ENCODE data around the gene MYMK. TPM values are rescaled to one million over a fixed set of nuclear protein-coding genes. Genes with fewer than 3 reads are reported as not detected.

The MYMK gene
- total and polyA plus RNA-seq, 2 of the 8 experiments (the other 6 are each of a cell fraction or from before 2014, with no cell fraction given) = not detected

- TF ChIP-seq, protein P1, sequence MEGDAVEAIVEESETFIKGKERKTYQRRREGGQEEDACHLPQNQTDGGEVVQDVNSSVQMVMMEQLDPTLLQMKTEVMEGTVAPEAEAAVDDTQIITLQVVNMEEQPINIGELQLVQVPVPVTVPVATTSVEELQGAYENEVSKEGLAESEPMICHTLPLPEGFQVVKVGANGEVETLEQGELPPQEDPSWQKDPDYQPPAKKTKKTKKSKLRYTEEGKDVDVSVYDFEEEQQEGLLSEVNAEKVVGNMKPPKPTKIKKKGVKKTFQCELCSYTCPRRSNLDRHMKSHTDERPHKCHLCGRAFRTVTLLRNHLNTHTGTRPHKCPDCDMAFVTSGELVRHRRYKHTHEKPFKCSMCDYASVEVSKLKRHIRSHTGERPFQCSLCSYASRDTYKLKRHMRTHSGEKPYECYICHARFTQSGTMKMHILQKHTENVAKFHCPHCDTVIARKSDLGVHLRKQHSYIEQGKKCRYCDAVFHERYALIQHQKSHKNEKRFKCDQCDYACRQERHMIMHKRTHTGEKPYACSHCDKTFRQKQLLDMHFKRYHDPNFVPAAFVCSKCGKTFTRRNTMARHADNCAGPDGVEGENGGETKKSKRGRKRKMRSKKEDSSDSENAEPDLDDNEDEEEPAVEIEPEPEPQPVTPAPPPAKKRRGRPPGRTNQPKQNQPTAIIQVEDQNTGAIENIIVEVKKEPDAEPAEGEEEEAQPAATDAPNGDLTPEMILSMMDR (IDR thresholded peaks at IDR 0.05; ENCODE audit: control extremely low read depth in 1 of 3, insufficient read depth in 1 of 3, low read depth in 1 of 3, low read length in 3 of 3) = no peak
- no peak for TF ChIP-seq HDAC2 (IDR thresholded peaks at IDR 0.05; ENCODE audit: borderline replicate concordance in 1 of 2, low read depth in 2 of 2, low read length in 2 of 2)
Measured at GRCh38 chr9:133560944-133561343, 36.2 kb upstream of the MYMK start (continued).
